B cell (primary cell): Measurements from ENCODE around the gene ZNF483. TPM values are rescaled to one million over a fixed set of nuclear protein-coding genes. Genes with fewer than 3 reads are reported as not detected.

Experiments used
- ATAC-seq: fragments of 200-7000 bp; cut with Tn5 transposase; one replicate; pipeline ENCODE4 v1.10.0; 2021; ENCODE audit warnings: low read depth, mild to moderate bottlenecking, moderate number of reproducible peaks, moderate library complexity
- CTCF ChIA-PET: fragments of 350-600 bp; sonication (Branson Sonifier 250); formaldehyde crosslinking; loops from one replicate; lab custom pipeline; 2021; ENCODE audit warnings: antibody characterized with exemption, inconsistent platforms; lab: Charles Lee
- POLR2A ChIA-PET: fragments of 350-600 bp; sonication (Branson Sonifier 250); formaldehyde crosslinking; loops from one replicate; lab custom pipeline; 2021; ENCODE audit warnings: antibody characterized with exemption; lab: Charles Lee
- DNase-seq: peaks from one replicate; pipeline ENCODE4 v3.0.0; 2013
- H2AFZ ChIP-seq: 2 replicates; pipeline ENCODE4 v1.6.1; 2012; ENCODE audit warnings: mild to moderate bottlenecking, low read depth, low read length; ENCODE audit not compliant: insufficient read depth, poor library complexity, severe bottlenecking
- H3K27ac ChIP-seq, 2 donors: 1 replicate in 1 of 2; 2 replicates in 1 of 2; pipeline ENCODE4 v1.5.1; 2012 to 2013; ENCODE audit warnings: low read length in 2 of 2, mild to moderate bottlenecking in 2 of 2, moderate library complexity in 1 of 2
- H3K27me3 ChIP-seq, 4 experiments: fragments of 200-600 bp in 1 of 4; sonication (generic) in 1 of 4; replicated peaks in 1 of 4; 1 replicate in 2 of 4; 2 replicates in 2 of 4; pipeline versions ENCODE4 v1.6.1 to v1.7.0; 2013 to 2016; ENCODE audit warnings: low read length in 3 of 4, mild to moderate bottlenecking in 2 of 4, mixed read lengths in 1 of 4, moderate library complexity in 1 of 4; ENCODE audit not compliant: insufficient read depth in 4 of 4, control insufficient read depth in 3 of 4; ENCODE audit errors: control extremely low read depth in 1 of 4
- H3K36me3 ChIP-seq, 2 experiments: replicated peaks in 1 of 2; 1 replicate in 1 of 2; 2 replicates in 1 of 2; pipeline versions ENCODE4 v1.6.1 to v1.7.1; 2013; ENCODE audit warnings: low read length in 1 of 2; ENCODE audit not compliant: insufficient read depth in 2 of 2, control insufficient read depth in 1 of 2; ENCODE audit errors: control extremely low read depth in 1 of 2, extremely low read depth in 1 of 2
- H3K4me1 ChIP-seq, 2 donors: fragments of 200-600 bp in 1 of 2; sonication (generic) in 1 of 2; 1 replicate in 1 of 2; 2 replicates in 1 of 2; pipeline versions ENCODE4 v1.5.1 to v1.6.1; 2013 to 2017; ENCODE audit warnings: low read length in 2 of 2; ENCODE audit not compliant: control insufficient read depth in 2 of 2, insufficient read depth in 2 of 2
- H3K4me2 ChIP-seq: replicated peaks from 2 replicates; pipeline ENCODE3; 2012; ENCODE audit warnings: mild to moderate bottlenecking, low read depth, low read length; ENCODE audit not compliant: poor library complexity, severe bottlenecking
- H3K4me3 ChIP-seq, 5 experiments: fragments of 200-600 bp in 1 of 5; sonication (generic) in 1 of 5; 1 replicate in 3 of 5; 2 replicates in 2 of 5; pipeline versions ENCODE4 v1.5.1 to v1.7.0; 2011 to 2016; ENCODE audit warnings: low read length in 4 of 5, mild to moderate bottlenecking in 4 of 5, low read depth in 2 of 5, control low read depth in 1 of 5, moderate library complexity in 1 of 5; ENCODE audit not compliant: insufficient read depth in 1 of 5; ENCODE audit errors: control extremely low read depth in 1 of 5, extremely low read depth in 1 of 5
- H3K79me2 ChIP-seq: fragments of 200-600 bp; sonication (generic); one replicate; pipeline ENCODE4 v1.6.0; 2016; ENCODE audit warnings: low read length; ENCODE audit not compliant: control insufficient read depth, insufficient read depth
- H3K9ac ChIP-seq: fragments of 200-600 bp; sonication (generic); 2 replicates; pipeline ENCODE4 v1.6.1; 2017; ENCODE audit warnings: mild to moderate bottlenecking, low read length, moderate library complexity
- H3K9me3 ChIP-seq, 3 donors: one replicate each; pipeline versions ENCODE4 v1.6.1 to v1.7.1; 2013; ENCODE audit warnings: low read length in 2 of 3; ENCODE audit not compliant: control insufficient read depth in 2 of 3, insufficient read depth in 1 of 3; ENCODE audit errors: control extremely low read depth in 1 of 3
- H4K20me1 ChIP-seq: 2 replicates; pipeline ENCODE4 v1.6.0; 2012; ENCODE audit warnings: mild to moderate bottlenecking, low read length; ENCODE audit not compliant: insufficient read depth, control insufficient read depth, poor library complexity, severe bottlenecking
- H3K27ac Mint-ChIP-seq: one replicate; pipeline ENCODE4 v1.8.0; 2021; ENCODE audit warnings: mixed read lengths
- H3K27me3 Mint-ChIP-seq: one replicate; pipeline ENCODE4 v1.8.0; 2021; ENCODE audit warnings: mixed read lengths
- H3K4me1 Mint-ChIP-seq: one replicate; pipeline ENCODE4 v1.8.0; 2021; ENCODE audit warnings: mixed read lengths
- H3K4me3 Mint-ChIP-seq: one replicate; pipeline ENCODE4 v1.8.0; 2021; ENCODE audit warnings: mixed read lengths
- H3K9me3 Mint-ChIP-seq: one replicate; pipeline ENCODE4 v1.8.0; 2022; ENCODE audit warnings: mixed read lengths; ENCODE audit not compliant: insufficient read depth
- EZH2 ChIP-seq: IDR thresholded peaks from 2 replicates; pipeline ENCODE4 v1.6.1; 2012; ENCODE audit warnings: borderline replicate concordance, low read depth, mild to moderate bottlenecking, moderate library complexity, low read length; ENCODE audit not compliant: insufficient read depth, poor library complexity, severe bottlenecking
- WGBS: methylation state at CpG from one replicate; pipeline ENCODE4 v1.1.5; 2013; ENCODE audit warnings: missing lambda C conversion rate; ENCODE audit not compliant: insufficient coverage; 5-methylcytosine and 5-hydroxymethylcytosine counted together
- intact Hi-C: fragments of 100-400 bp; cut with micrococcal nuclease; formaldehyde crosslinking; loops from one replicate; pipeline ENCODE4 v1.10.0; 2022
- polyA plus RNA-seq: library from polyadenylated mRNA; depleted of rRNA; stranded (reverse); fragments of >200 nt; gene quantifications from 2 replicates; pipeline ENCODE4 v1.2.3, GENCODE V29; 2012
- total RNA-seq, 2 donors: library from RNA; stranded (reverse); fragments of 120-200 nt in 1 of 2; gene quantifications; 1 replicate in 1 of 2; 2 replicates in 1 of 2; pipeline versions ENCODE4 v1.2.3 to v1.2.4, GENCODE V29; 2013 to 2022
- TF ChIP-seq, protein P1 (sequence below): fragments of 200-600 bp; IDR thresholded peaks from one replicate; pipeline ENCODE4 v1.8.0; 2022; ENCODE audit warnings: antibody characterized with exemption, mild to moderate bottlenecking

ZNF483 gene
- total and polyA plus RNA-seq, 2 donors (not counting 1 experiment from before 2014, with no cell fraction given), result 0.43 to 3.0 TPM

DNA sequence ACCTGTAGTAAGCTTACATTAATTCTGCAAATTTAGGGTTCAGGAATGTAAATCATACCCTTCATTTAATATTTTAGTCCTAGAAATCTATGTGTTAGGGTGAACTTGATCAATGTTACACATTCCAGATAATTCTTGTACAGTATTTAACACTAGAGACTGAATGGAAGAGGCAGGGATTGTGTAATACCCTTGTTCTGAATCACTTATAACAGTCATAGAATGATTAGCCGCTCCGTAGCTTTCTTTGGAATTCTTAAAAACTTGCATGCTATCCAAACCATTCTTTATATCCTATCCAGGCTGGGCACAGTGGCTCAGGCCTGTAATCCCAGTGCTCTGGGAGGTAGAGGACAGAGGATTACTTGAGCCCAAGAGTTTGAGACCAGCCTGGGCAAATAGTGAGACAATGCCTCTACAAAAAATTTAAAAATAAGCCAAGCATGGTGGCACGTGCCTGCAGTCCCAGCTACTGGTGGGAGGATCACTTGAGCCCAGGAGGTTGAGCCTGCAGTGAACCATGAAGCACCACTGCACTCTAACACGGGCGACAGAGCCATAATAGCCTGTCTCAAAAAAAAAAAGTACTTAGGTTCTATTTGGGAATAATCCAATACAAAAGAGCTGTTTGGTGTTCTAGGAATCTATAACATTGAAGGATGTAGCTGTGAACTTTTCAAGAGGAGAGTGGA, 8.3 kb downstream of the ZNF483 start:
- no peaks in the 10 kb centered on the region for H3K36me3 ChIP-seq
- Mint-ChIP-seq H3K4me1 (no peaks in the 10 kb centered on the region), H3K4me3 (no peak overlapping the region), H3K27me3 (no peaks in the 10 kb centered on the region), H3K9me3 (peaks cover 7% of the 10 kb centered on the region), H3K27ac (no peak overlapping the region)
- no peak overlapping the region for H3K4me2 ChIP-seq
- DNase-seq (no peak), ATAC-seq (no peak)
- no peak overlapping the region for H3K9ac ChIP-seq
- ChIA-PET CTCF (no interaction called here), POLR2A (no interaction called here)
- no peaks in the 10 kb centered on the region for H3K79me2 ChIP-seq
- TF ChIP-seq, protein P1, sequence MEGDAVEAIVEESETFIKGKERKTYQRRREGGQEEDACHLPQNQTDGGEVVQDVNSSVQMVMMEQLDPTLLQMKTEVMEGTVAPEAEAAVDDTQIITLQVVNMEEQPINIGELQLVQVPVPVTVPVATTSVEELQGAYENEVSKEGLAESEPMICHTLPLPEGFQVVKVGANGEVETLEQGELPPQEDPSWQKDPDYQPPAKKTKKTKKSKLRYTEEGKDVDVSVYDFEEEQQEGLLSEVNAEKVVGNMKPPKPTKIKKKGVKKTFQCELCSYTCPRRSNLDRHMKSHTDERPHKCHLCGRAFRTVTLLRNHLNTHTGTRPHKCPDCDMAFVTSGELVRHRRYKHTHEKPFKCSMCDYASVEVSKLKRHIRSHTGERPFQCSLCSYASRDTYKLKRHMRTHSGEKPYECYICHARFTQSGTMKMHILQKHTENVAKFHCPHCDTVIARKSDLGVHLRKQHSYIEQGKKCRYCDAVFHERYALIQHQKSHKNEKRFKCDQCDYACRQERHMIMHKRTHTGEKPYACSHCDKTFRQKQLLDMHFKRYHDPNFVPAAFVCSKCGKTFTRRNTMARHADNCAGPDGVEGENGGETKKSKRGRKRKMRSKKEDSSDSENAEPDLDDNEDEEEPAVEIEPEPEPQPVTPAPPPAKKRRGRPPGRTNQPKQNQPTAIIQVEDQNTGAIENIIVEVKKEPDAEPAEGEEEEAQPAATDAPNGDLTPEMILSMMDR, result no peak
- no peak for TF ChIP-seq EZH2
- no peaks in the 10 kb centered on the region for H3K27me3 ChIP-seq
- H3K9me3 ChIP-seq, result peaks cover 0 to 32% (median 9%) of the 10 kb centered on the region in 3 donors
- WGBS, result 100% methylated on average over 1 of the region's 5 CpGs
- intact Hi-C loops, result no loop called here
- no peak overlapping the region for H3K27ac ChIP-seq
- H4K20me1 ChIP-seq, result no peaks in the 10 kb centered on the region
- no peak overlapping the region for H3K4me3 ChIP-seq
- no peak overlapping the region for H2AFZ ChIP-seq
- no peaks in the 10 kb centered on the region for H3K4me1 ChIP-seq

DNA sequence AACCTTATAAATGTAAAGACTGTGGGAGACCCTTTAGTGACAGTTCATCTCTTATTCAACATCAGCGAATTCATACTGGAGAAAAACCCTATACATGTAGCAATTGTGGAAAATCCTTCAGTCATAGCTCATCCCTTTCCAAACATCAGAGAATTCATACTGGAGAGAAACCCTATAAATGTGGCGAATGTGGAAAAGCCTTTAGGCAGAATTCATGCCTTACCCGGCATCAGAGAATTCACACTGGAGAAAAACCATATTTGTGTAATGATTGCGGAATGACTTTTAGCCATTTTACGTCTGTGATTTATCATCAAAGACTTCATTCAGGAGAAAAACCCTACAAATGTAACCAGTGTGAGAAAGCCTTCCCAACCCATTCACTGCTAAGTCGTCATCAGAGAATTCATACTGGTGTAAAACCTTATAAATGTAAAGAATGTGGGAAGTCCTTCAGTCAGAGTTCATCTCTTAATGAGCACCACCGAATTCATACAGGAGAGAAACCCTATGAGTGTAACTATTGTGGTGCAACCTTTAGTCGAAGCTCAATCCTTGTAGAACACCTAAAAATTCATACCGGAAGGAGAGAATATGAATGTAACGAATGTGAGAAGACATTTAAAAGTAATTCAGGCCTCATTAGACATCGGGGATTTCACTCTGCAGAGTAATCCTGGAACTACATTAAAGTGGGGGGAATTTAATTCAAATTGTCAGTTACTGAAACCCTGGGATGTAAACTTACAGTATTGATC, 17.7 kb downstream of the ZNF483 start:
- no peaks in the 10 kb centered on the region for H4K20me1 ChIP-seq
- no peaks in the 10 kb centered on the region for H3K79me2 ChIP-seq
- no peak overlapping the region for H2AFZ ChIP-seq
- H3K4me1 Mint-ChIP-seq, result no peaks in the 10 kb centered on the region
- H3K36me3 ChIP-seq, result no peaks in the 10 kb centered on the region
- no peak overlapping the region for H3K27ac Mint-ChIP-seq
- no peak overlapping the region for H3K9ac ChIP-seq
- POLR2A ChIA-PET, result no interaction called here
- no peaks in the 10 kb centered on the region for H3K27me3 ChIP-seq
- TF ChIP-seq, protein P1, result no peak
- no peak overlapping the region for H3K4me3 Mint-ChIP-seq
- no peaks in the 10 kb centered on the region for H3K27me3 Mint-ChIP-seq
- CTCF ChIA-PET, result no interaction called here
- ATAC-seq (no peak), DNase-seq (no peak)
- no peak overlapping the region for H3K27ac ChIP-seq
- intact Hi-C loops, result no loop called here
- H3K9me3 ChIP-seq, result peaks cover 11 to 76% (median 39%) of the 10 kb centered on the region in 3 donors
- H3K4me2 ChIP-seq, result no peak overlapping the region
- H3K4me1 ChIP-seq, result no peaks in the 10 kb centered on the region
- H3K4me3 ChIP-seq, result no peak overlapping the region
- peaks cover 29% of the 10 kb centered on the region for H3K9me3 Mint-ChIP-seq
- no CpG with 5 or more reads among the region's 11 CpGs for WGBS
